AG09309 (cell line): ENCODE results near the gene OR8D1.
"Not testable (repeated sequence)": the region's sequence is repeated elsewhere in the genome, so short reads cannot be mapped to it uniquely, and the experiment has no call there.

ENCODE experiments used
- DNase-seq: peaks from one replicate; pipeline ENCODE4 v3.0.0-alpha.2; 2010; ENCODE audit warnings: low read depth
- H3K4me3 ChIP-seq: 2 replicates; pipeline ENCODE4 v1.5.1; 2011; ENCODE audit warnings: mild to moderate bottlenecking, low read depth, low read length, moderate library complexity; ENCODE audit not compliant: control insufficient read depth
- CTCF ChIP-seq: IDR thresholded peaks from 2 replicates; pipeline ENCODE4 v1.5.1; 2011; ENCODE audit warnings: mild to moderate bottlenecking, low read depth, low read length, inconsistent platforms; ENCODE audit not compliant: insufficient read depth, control insufficient read depth; ENCODE audit errors: missing control alignments

The OR8D1 gene

DNA sequence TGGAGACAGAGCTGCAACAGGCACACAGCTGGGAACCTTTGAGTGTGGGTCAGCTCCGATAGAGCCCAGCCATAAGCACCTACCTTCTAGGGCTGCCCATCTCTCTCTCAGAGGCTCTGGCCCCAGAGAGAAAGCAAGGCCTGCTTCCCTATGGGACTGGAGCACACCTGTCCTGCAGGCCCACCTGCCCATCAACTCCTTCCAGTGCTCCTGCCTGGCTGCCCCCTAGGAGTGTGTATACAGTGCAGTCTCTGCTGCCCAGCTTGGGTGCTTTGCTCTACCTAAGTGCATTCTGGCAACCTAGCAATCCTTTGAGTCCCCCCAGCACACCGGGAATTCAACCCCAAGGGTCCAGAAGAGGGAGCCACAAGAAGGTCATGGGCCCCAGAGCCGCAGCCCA is 36.5 kb downstream of the OR8D1 start:
- no peak for TF ChIP-seq CTCF
- DNase-seq = no peak
- no peak overlapping the region for H3K4me3 ChIP-seq

DNA sequence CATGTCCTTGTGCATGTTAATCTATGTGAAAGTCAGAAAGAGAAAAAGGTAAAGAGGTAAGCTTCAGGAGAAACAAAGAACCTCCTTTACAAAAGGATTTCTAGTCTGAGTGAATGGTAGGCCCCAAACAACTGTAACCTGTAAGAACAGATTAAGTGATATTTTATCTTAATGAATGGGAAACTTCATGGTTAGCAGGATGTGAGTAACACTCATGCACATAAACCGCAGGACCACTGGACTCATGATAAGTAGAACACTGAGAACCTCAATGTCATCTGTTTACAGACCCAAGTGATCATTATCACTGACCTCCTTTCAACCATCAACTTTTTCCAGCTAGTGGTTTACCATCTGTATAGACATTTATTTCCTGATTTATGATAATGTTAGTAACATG is 37.7 kb downstream of the OR8D1 start:
- no peak for TF ChIP-seq CTCF
- H3K4me3 ChIP-seq = no peak overlapping the region
- no peak for DNase-seq

- H3K4me3 ChIP-seq = no peak overlapping the region
- no peak for DNase-seq
Observed at GRCh38 chr11:124274000-124274399, 39.7 kb downstream of the OR8D1 start.

DNA sequence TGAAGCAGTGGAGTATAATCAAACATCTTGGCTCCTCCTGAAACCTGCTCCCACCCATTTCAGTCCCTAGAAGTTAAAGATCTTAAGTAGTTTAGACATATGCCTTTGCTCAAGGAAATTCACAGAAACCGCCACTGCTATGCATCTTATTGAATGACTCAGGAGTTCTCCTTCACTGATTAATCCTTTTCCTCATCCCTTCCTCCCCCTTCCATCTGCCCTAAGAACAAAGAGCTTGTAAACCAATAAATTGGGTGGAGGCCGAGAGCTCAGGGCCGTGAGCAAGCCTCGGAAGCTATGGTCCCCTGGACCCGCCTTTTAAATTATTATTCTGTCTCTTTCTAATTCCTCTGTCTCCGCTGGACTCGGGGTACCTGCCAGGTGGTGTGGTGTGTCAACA is 42.9 kb downstream of the OR8D1 start:
- not testable (repeated sequence) for H3K4me3 ChIP-seq, DNase-seq

More at GRCh38 chr11:124274000-124274399, 39.7 kb downstream of the OR8D1 start:
- TF ChIP-seq CTCF = no peak

DNA sequence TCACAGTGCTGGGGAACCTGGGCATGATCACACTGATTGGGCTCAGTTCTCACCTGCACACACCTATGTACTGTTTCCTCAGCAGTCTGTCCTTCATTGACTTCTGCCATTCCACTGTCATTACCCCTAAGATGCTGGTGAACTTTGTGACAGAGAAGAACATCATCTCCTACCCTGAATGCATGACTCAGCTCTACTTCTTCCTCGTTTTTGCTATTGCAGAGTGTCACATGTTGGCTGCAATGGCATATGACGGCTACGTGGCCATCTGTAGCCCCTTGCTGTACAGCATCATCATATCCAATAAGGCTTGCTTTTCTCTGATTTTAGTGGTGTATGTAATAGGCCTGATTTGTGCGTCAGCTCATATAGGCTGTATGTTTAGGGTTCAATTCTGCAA is 48.7 kb downstream of the OR8D1 start:
- not testable (repeated sequence) for DNase-seq

GRCh38 chr11:124256076-124256475 is 57.7 kb downstream of the OR8D1 start, which contains the start of gene OR8G5:
Gene OR8G5, plus strand, starts transcription at chr11:124256376. Its CDS starts 8,556 bp downstream, at chr11:124264932.
- no peak within 1 kb of the TSS for H3K4me3 ChIP-seq
- TF ChIP-seq CTCF = no peak
- no peak for DNase-seq

More for the DNA sequence above, 48.7 kb downstream of the OR8D1 start:
- not testable (repeated sequence) for H3K4me3 ChIP-seq
